HG03571 (cell line): Measurements from ENCODE around the gene GRIFIN.

Source experiments
- ATAC-seq: cut with Tn5 transposase; IDR thresholded peaks from one replicate; pipeline ENCODE4 v1.9.1; 2021; ENCODE audit not compliant: unreplicated experiment

Gene GRIFIN

GRCh38 chr7:2437136-2437535, 39.1 kb downstream of the GRIFIN start:
- no peak for ATAC-seq

GRCh38 chr7:2436341-2437104, 39.7 kb downstream of the GRIFIN start:
- ATAC-seq = no peak

- no peak for ATAC-seq
Measured at GRCh38 chr7:2435146-2435545, 41.1 kb downstream of the GRIFIN start.

GRCh38 chr7:2433713-2434550, 42.3 kb downstream of the GRIFIN start:
- no peak for ATAC-seq

- ATAC-seq = no peak
Measured at GRCh38 chr7:2432910-2433712, 43.1 kb downstream of the GRIFIN start.

GRCh38 chr7:2431260-2431867, 44.8 kb downstream of the GRIFIN start:
- ATAC-seq = no peak

- ATAC-seq = no peak
Measured at GRCh38 chr7:2425749-2426148, 50.4 kb downstream of the GRIFIN start.
